ENCODE measurements around the gene IGSF5. TPM values are rescaled to one million over a fixed set of nuclear protein-coding genes. Genes with fewer than 3 reads are reported as not detected.

Gene IGSF5
- total RNA-seq, 2 donors from 2014 or later: 0.64 to 0.82 TPM

GRCh38 chr21:39845571-39846130 is 100.7 kb downstream of the IGSF5 start:
- TF ChIP-seq CTCF (IDR thresholded peaks at IDR 0.05): no peak
- no peak overlapping the region for H3K4me3 ChIP-seq
- H3K9ac ChIP-seq (ENCODE audit: low read depth in 2 of 2, low read length in 2 of 2): no peak overlapping the region
- DNase-seq: no peak
- H3K27ac ChIP-seq: no peak overlapping the region
- H3K27me3 ChIP-seq: no peaks in the 10 kb centered on the region
- no peaks in the 10 kb centered on the region for H3K4me1 ChIP-seq
- intact Hi-C loops (cut with DNase I): no loop called here
- H3K9me3 ChIP-seq: no peaks in the 10 kb centered on the region
- H3K36me3 ChIP-seq: no peaks in the 10 kb centered on the region

- DNase-seq: no peak
- Histone ChIP-seq H3K27ac (no peak overlapping the region), H3K4me3 (no peak overlapping the region), H3K36me3 (no peaks in the 10 kb centered on the region), H3K4me1 (no peaks in the 10 kb centered on the region), H3K9me3 (no peaks in the 10 kb centered on the region), H3K27me3 (no peaks in the 10 kb centered on the region), H3K9ac (ENCODE audit: low read depth in 2 of 2, low read length in 2 of 2) (no peak overlapping the region)
- no peak for TF ChIP-seq CTCF (IDR thresholded peaks at IDR 0.05)
- intact Hi-C loops (cut with DNase I): no loop called here
Observed at GRCh38 chr21:39847877-39848276, 102.9 kb downstream of the IGSF5 start.

- no peak overlapping the region for H3K9ac ChIP-seq (ENCODE audit: low read depth in 2 of 2, low read length in 2 of 2)
- no peaks in the 10 kb centered on the region for H3K9me3 ChIP-seq
- no peak for DNase-seq
- no peaks in the 10 kb centered on the region for H3K27me3 ChIP-seq
- H3K4me3 ChIP-seq: no peak overlapping the region
- intact Hi-C loops (cut with DNase I): no loop called here
- H3K36me3 ChIP-seq: no peaks in the 10 kb centered on the region
- no peak overlapping the region for H3K27ac ChIP-seq
- H3K4me1 ChIP-seq: no peaks in the 10 kb centered on the region
- TF ChIP-seq CTCF (IDR thresholded peaks at IDR 0.05): no peak
Observed at GRCh38 chr21:39849014-39849655, 104.2 kb downstream of the IGSF5 start.

- Histone ChIP-seq H3K9ac (ENCODE audit: low read depth in 2 of 2, low read length in 2 of 2) (no peak overlapping the region), H3K36me3 (no peaks in the 10 kb centered on the region), H3K4me3 (no peak overlapping the region), H3K27me3 (no peaks in the 10 kb centered on the region), H3K4me1 (no peaks in the 10 kb centered on the region), H3K27ac (no peak overlapping the region), H3K9me3 (no peaks in the 10 kb centered on the region)
- no peak for DNase-seq
- intact Hi-C loops (cut with DNase I): no loop called here
- TF ChIP-seq CTCF (IDR thresholded peaks at IDR 0.05): no peak
Observed at GRCh38 chr21:39850333-39850732, 105.3 kb downstream of the IGSF5 start.

- Histone ChIP-seq H3K9ac (ENCODE audit: low read depth in 2 of 2, low read length in 2 of 2) (no peak overlapping the region), H3K4me3 (no peak overlapping the region), H3K4me1 (no peaks in the 10 kb centered on the region), H3K27me3 (no peaks in the 10 kb centered on the region), H3K36me3 (no peaks in the 10 kb centered on the region), H3K9me3 (no peaks in the 10 kb centered on the region), H3K27ac (no peak overlapping the region)
- DNase-seq: no peak
- intact Hi-C loops (cut with DNase I): no loop called here
- TF ChIP-seq CTCF (IDR thresholded peaks at IDR 0.05): no peak
Observed at GRCh38 chr21:39851002-39851618, 106.1 kb downstream of the IGSF5 start.

Other genes with a start within 250 kb of the IGSF5 start
- gene B3GALT5, start 132.2 kb upstream of the IGSF5 start, total RNA-seq: 100 to 1,000 TPM; 114 to 205 TPM
- gene PCP4, start 122.3 kb downstream of the IGSF5 start, total RNA-seq: 1 to 10 TPM in 1 of 2 donors, under 1 TPM in 1; 0.99 to 6.5 TPM

All from colonic mucosa (tissue), 4 donors.